NCI-H446 (cell line): ENCODE measurements around the gene LSAMP.
"Not testable (repeated sequence)": the region's sequence is repeated elsewhere in the genome, so short reads cannot be mapped to it uniquely, and the experiment has no call there.

Experiments
- DNase-seq, 2 experiments: peaks; one replicate each; lab custom pipeline; 2025; lab: John Stamatoyannopoulos, UW

LSAMP gene

DNA sequence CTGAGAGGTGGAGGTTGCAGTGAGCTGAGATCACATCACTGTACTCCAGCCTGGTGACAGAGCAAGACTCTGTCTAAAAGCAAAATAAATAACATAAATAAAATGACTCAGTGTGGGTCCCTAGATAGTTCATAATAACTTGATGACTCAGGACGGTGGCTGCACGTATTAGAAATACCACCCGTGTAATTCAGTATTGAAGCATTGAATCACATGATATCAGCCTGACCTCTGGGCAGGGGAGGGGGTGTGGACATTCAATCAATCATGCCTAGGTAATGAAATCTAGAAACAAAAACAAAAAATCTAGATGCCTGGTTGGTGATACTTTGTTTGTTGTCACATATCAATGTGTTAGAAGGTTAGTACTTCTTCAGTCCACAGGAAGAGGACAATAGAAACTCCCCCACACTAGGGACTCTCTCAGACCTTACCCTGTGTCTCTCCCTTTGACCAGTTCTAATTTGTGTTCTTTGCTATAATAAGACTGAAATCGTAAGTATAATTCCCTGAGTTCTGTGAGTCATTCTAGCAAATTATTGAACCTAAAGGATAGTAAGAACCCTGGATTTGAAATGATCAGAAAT, 644.7 kb downstream of the LSAMP start:
- DNase-seq: no peak

GRCh38 chr3:115800065-115800464, 645.2 kb downstream of the LSAMP start:
- DNase-seq: not testable (repeated sequence)

DNA sequence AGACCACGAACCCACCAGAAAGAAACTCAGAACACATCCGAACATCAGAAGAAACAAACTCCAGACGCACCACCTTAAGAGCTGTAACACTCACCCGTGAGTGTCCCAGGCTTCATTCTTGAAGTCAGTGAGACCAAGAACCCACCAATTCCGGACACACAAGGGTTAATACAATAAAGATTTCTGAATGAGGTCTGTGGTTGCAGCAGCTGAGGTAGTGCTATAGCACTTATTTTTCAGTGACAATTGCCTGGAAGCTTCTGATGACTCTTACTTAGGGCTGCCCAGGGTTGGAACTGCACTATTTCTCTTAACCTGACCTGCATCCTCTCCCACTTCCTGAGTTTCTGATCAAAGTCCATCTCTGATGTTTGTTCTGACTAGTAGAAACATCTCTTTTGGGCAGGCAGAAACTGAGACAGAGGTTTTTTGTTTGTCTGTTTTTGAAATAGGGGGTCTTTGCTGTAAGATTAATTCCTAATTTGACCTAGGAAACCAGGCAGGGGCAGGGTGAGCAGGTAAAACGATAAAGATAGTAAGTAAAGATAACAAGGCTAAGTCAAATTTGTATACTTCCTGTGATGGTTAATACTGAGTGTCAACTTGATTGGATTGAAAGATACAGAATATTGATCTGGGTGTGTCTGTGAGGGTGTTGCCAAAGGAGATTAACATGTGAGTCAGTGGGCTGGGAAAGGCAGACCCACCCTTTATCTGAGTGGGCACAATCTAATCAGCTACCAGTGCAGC, 652.9 kb downstream of the LSAMP start:
- DNase-seq: no peak

DNA sequence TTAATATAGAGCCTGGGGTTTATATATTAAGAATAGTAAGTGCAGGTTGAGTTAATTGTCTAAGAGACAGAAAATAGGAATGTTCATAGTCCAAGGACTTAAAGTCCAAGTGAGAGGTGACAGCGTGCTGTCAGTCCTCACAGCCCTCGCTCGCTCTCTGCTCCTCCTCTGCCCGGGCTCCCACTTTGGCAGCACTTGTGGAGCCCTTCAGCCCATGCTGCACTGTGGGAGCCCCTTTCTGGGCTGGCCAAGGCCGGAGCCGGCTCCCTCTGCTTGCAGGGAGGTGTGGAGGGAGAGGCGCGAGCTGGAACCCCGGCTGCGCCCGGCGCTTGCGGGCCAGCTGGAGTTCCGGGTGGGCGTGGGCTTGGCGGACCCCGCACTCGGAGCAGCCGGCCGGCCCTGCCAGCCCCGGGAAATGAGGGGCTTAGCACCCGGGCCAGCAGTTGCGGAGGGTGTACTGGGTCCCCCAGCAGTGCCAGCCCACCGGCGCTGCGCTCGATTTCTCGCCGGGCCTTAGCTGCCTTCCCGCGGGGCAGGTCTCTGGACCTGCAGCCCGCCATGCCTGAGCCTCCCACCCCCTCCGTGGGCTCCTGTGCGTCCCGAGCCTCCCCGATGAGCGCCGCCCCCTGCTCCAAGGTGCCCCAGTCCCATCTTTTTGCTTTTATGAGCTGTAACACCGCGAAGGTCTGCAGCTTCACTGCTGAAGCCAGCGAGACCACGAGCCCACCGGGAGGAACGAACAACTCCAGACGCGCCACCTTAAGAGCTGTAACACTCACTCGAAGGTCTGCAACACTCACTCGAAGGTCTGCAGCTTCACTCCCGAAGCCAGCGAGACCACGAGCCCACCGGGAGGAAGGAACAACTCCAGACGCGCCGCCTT, 653.8 kb downstream of the LSAMP start:
- not testable (repeated sequence) for DNase-seq

DNA sequence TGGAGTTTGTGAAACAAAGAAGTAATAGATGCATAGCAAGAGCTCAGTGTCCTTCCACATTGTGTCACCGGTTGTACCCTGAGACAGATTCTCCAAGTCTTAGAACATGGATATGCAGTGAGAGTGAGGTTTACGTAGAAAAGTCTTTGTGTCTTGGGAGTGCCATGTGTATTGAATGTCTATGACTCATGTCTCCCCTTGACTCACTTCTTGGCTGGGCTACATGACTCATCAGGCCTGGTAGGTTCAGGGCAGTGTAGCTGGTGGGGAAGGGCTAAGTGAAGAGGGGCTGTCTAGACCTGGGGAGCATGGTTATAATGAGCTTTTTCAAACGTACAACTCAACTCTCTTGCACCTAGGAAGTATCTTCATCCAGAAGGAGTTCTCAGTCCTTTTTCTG, 654.5 kb downstream of the LSAMP start:
- DNase-seq: no peak

DNA sequence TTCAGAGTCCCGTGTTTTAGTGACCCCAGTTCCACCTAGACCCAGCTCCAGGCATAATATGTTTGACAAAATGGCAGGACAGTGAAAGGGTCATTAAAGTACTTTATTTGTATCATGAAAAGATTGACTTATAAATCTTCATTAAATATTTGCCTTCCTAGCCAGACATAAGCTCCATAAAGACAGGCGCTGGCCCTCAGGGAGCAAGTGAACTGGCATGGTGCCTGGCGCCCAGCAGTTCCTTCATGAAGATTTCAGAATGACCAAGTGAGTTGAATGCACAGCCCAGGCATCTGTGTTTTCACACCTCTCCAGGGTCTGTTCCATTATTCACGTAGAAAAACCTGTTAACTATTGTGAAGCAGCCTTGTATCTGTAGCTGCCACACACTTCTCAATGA, 655.8 kb downstream of the LSAMP start:
- no peak for DNase-seq

DNA sequence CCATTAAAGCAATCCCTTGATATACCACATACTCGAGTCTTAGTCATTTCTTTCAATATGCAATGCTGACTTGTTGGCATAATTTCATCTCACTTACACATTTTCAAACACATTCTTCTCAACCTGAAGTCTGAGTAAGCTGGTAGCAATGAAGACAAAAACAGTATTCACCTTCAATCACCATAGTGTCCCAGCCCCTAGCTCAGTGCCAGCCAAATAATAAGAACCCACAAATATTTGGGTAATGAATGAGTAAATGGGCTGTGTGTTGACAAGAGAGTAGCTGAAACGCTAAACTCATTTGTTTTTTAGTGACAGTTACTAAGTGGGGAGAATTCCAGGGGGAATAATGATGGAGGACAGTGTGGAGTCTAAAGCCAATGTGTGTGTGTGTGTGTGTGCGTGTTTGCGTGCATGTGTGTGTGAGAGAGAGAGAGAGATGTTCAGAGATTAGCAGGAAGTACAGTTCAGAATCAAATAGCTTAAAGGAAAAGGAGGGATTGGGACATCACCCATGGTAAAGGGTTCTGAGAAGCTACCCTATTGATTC, 656.3 kb downstream of the LSAMP start:
- DNase-seq: no peak

- no peak for DNase-seq
These were observed 657.5 kb downstream of the LSAMP start for GRCh38 chr3:115787818-115788217.

- DNase-seq: no peak
These were observed 659.5 kb downstream of the LSAMP start for GRCh38 chr3:115785782-115786181.

DNA sequence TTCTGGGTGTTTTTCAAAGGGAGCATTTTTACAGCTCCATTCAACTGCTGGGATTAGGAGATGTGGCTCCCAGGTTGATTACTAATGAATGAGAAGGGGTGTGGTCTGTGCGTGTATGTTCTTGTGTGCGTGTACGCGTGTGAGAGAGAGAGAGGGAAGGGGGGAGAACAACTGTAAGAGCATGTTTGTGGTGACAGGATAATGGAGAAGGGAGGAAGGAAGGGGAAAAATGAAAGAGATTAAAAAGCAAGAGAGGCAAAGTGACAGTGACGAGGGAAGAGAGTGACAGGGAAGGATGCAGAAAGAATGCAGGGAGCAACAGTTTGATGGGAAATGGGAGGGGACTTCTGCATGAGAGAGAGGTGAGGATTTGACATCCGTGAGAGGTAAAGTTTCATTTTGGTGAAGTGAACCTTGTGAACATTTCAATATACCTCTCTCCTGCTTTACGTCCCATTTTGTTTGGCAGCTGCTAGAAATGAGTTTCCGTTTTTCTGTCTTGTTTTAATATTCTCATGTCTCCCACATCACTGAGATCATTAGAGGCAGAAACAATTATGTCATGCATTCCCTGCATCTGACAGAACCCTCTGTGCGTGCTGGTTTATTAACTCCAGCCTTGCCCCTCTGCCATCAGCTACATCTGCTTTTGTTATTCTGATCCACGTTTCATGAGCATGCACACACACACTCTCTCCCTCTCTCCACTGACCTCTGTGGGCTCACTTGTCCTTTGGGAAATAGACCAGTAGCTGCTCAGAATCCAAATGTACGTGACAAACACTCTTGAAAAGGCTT, 660.3 kb downstream of the LSAMP start:
- DNase-seq: no peak

- peak; percentile 89 to 95 for DNase-seq
These were observed 661.1 kb downstream of the LSAMP start for GRCh38 chr3:115783938-115784738.

- not testable (repeated sequence) for DNase-seq
These were observed 661.9 kb downstream of the LSAMP start for GRCh38 chr3:115783426-115783825.

GRCh38 chr3:115779011-115779410, 666.3 kb downstream of the LSAMP start:
- no peak for DNase-seq

GRCh38 chr3:115772951-115773350, 672.3 kb downstream of the LSAMP start:
- no peak for DNase-seq

- DNase-seq: no peak
These were observed 676.6 kb downstream of the LSAMP start for GRCh38 chr3:115768661-115769060.

- no peak for DNase-seq
These were observed 678.5 kb downstream of the LSAMP start for GRCh38 chr3:115766587-115767482.

- no peak for DNase-seq
These were observed 683.4 kb downstream of the LSAMP start for GRCh38 chr3:115761927-115762305.

DNA sequence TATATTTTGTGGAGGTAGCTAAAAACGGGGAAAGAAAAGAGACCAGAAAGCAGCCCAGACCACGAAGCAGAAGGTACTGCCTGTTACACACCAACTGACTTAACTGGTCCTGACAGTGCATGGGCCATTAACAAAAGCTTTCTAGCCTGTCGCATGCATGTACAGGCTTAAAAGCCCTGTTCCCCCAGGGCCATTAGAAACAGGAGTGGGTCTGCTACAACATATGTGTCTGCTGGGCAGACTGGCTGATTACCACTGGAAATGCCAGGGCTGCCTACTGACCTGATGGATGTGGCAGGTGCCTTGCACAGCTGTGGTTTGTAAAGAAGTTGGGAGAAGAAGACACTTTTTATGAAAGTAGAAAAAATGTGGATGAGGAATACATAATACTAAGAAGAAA, 684.6 kb downstream of the LSAMP start:
- DNase-seq: no peak

DNA sequence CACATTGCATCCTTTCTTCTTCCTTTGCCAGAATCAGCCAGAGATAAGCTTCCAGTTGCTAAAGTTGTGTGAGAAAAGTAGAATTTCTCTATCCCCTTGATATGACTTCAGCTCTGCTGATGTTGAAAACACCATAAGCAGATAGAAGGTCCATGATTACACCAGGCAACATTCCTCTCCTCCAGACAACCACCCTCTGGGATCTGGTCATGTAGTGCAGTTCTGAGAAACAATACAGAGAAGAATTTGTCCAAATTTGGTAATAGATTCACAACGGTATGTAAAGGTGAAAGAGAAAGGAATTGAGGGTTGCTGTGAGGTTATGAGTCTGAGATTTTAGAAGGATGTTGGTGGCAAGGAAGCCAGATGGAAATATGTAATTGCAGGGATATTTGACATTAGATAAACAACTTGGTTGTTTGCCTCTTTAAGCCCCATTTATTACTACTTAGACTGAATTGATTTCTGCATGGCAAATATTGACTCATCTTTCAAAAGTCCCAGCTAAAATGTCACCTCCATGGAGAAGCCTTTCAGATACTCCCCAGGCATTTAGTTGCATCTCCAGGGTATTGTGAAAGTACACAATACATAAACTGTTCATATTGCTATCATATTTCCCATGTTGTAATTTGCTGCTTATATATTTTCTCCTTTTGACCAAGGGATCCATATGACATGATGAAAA, 687.1 kb downstream of the LSAMP start:
- DNase-seq: no peak
